ENCODE measurements around the gene CREBBP. TPM values are rescaled to one million over a fixed set of nuclear protein-coding genes. Genes with fewer than 3 reads are reported as not detected.

The CREBBP gene
- polyA plus RNA-seq, 1 of the 3 experiments (the other 2 are of a cell fraction), result 5.7 TPM

DNA sequence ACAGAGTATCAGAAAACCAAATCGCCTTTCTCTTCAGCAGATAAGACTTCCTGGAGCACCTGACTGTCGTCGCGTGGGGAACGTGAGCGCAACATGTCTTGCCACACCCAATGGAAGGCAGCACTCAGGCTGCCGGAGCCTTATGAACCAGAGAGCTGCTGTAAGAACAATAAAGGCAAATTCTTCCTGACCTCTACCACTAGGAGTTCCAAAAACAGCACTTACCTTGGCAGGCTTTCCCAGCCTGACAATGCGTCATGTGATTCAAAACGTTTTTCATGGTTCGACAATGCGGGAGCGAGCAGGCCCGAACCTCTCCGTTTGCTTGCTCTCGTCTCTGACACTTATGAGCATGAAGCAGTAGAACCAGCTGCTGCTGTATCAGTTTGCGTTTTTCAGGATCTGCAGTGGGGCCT is 87.3 kb downstream of the CREBBP start:
- H3K9ac ChIP-seq, result no peak overlapping the region
- no peak for DNase-seq
- H3K9me3 ChIP-seq, result no peaks in the 10 kb centered on the region
- H3K79me2 ChIP-seq (ENCODE audit: insufficient read depth), result peaks cover 86% of the 10 kb centered on the region
- no peak overlapping the region for H3K27ac ChIP-seq (ENCODE audit: low read depth in 2 of 2, low read length in 1 of 2)
- no peak overlapping the region for H3K4me3 ChIP-seq (ENCODE audit: low read depth in 2 of 2, low read length in 1 of 2)
- no peaks in the 10 kb centered on the region for H3K27me3 ChIP-seq (ENCODE audit: insufficient read depth)
- no peak overlapping the region for H3K4me2 ChIP-seq
- CTCF ChIA-PET, result no interaction called here
- POLR2A ChIA-PET, result interaction anchor here (0.7 kb wide), 1 partner anchor 87 kb away, joined by 3 read pairs; the partner anchor contains the start of gene CREBBP
- WGBS (ENCODE audit: low lambda C conversion rate), result 95% methylated on average over 16 of the region's 16 CpGs
- H2AFZ ChIP-seq (ENCODE audit: low read depth), result no peak overlapping the region
- peaks cover 2 to 8% of the 10 kb centered on the region in 2 experiments; a peak in 3 of 4 replicates for H3K4me1 ChIP-seq (ENCODE audit: control insufficient read depth in 1 of 2, insufficient read depth in 2 of 2, low read depth in 1 of 2, low read length in 1 of 2)
- peaks cover 74% of the 10 kb centered on the region for H4K20me1 ChIP-seq (ENCODE audit: insufficient read depth)
- no peaks in the 10 kb centered on the region for H3F3A ChIP-seq (replicated peaks; ENCODE audit: insufficient read depth)
- TF ChIP-seq CHD2 (IDR thresholded peaks at IDR 0.05; ENCODE audit: low read length, partially characterized antibody) (no peak), RCOR1 (IDR thresholded peaks at IDR 0.05; ENCODE audit: low read length) (no peak), YY1 (IDR thresholded peaks at IDR 0.05; ENCODE audit: low read depth) (no peak), SIN3A (IDR thresholded peaks at IDR 0.05; ENCODE audit: borderline replicate concordance, low read depth, low read length) (no peak), FOXM1 (IDR thresholded peaks at IDR 0.05; ENCODE audit: low read depth) (no peak), POLR2AphosphoS5 (IDR thresholded peaks at IDR 0.05; ENCODE audit: low read depth, low read length) (no peak), SMC3 (IDR thresholded peaks at IDR 0.05; ENCODE audit: low read depth, low read length) (no peak), TEAD4 (IDR thresholded peaks at IDR 0.05; ENCODE audit: borderline replicate concordance, insufficient read depth) (no peak), RAD21 (IDR thresholded peaks at IDR 0.05; ENCODE audit: low read length) (no peak), GATA2 (CRISPR knock-in tag; IDR thresholded peaks at IDR 0.05) (no peak)
- TF ChIP-seq, protein P1, sequence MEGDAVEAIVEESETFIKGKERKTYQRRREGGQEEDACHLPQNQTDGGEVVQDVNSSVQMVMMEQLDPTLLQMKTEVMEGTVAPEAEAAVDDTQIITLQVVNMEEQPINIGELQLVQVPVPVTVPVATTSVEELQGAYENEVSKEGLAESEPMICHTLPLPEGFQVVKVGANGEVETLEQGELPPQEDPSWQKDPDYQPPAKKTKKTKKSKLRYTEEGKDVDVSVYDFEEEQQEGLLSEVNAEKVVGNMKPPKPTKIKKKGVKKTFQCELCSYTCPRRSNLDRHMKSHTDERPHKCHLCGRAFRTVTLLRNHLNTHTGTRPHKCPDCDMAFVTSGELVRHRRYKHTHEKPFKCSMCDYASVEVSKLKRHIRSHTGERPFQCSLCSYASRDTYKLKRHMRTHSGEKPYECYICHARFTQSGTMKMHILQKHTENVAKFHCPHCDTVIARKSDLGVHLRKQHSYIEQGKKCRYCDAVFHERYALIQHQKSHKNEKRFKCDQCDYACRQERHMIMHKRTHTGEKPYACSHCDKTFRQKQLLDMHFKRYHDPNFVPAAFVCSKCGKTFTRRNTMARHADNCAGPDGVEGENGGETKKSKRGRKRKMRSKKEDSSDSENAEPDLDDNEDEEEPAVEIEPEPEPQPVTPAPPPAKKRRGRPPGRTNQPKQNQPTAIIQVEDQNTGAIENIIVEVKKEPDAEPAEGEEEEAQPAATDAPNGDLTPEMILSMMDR (IDR thresholded peaks at IDR 0.05), result no peak
- TF ChIP-seq, protein P2, sequence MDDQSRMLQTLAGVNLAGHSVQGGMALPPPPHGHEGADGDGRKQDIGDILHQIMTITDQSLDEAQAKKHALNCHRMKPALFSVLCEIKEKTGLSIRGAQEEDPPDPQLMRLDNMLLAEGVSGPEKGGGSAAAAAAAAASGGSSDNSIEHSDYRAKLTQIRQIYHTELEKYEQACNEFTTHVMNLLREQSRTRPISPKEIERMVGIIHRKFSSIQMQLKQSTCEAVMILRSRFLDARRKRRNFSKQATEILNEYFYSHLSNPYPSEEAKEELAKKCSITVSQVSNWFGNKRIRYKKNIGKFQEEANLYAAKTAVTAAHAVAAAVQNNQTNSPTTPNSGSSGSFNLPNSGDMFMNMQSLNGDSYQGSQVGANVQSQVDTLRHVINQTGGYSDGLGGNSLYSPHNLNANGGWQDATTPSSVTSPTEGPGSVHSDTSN (IDR thresholded peaks at IDR 0.05), result no peak
- TF ChIP-seq, protein P3, sequence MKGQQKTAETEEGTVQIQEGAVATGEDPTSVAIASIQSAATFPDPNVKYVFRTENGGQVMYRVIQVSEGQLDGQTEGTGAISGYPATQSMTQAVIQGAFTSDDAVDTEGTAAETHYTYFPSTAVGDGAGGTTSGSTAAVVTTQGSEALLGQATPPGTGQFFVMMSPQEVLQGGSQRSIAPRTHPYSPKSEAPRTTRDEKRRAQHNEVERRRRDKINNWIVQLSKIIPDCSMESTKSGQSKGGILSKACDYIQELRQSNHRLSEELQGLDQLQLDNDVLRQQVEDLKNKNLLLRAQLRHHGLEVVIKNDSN (IDR thresholded peaks at IDR 0.05; ENCODE audit: borderline replicate concordance, low read depth), result no peak
- TF ChIP-seq, protein P4, sequence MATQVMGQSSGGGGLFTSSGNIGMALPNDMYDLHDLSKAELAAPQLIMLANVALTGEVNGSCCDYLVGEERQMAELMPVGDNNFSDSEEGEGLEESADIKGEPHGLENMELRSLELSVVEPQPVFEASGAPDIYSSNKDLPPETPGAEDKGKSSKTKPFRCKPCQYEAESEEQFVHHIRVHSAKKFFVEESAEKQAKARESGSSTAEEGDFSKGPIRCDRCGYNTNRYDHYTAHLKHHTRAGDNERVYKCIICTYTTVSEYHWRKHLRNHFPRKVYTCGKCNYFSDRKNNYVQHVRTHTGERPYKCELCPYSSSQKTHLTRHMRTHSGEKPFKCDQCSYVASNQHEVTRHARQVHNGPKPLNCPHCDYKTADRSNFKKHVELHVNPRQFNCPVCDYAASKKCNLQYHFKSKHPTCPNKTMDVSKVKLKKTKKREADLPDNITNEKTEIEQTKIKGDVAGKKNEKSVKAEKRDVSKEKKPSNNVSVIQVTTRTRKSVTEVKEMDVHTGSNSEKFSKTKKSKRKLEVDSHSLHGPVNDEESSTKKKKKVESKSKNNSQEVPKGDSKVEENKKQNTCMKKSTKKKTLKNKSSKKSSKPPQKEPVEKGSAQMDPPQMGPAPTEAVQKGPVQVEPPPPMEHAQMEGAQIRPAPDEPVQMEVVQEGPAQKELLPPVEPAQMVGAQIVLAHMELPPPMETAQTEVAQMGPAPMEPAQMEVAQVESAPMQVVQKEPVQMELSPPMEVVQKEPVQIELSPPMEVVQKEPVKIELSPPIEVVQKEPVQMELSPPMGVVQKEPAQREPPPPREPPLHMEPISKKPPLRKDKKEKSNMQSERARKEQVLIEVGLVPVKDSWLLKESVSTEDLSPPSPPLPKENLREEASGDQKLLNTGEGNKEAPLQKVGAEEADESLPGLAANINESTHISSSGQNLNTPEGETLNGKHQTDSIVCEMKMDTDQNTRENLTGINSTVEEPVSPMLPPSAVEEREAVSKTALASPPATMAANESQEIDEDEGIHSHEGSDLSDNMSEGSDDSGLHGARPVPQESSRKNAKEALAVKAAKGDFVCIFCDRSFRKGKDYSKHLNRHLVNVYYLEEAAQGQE (IDR thresholded peaks at IDR 0.05; ENCODE audit: low read depth, low read length), result no peak
- TF ChIP-seq, protein P5, sequence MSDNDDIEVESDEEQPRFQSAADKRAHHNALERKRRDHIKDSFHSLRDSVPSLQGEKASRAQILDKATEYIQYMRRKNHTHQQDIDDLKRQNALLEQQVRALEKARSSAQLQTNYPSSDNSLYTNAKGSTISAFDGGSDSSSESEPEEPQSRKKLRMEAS (IDR thresholded peaks at IDR 0.05; ENCODE audit: low read depth), result no peak
- no peaks in the 10 kb centered on the region for H3K9me2 ChIP-seq
- peaks cover 20 to 42% of the 10 kb centered on the region in 2 experiments for H3K36me3 ChIP-seq (replicated peaks in 1 of 2; ENCODE audit: control insufficient read depth in 1 of 2, insufficient read depth in 2 of 2, low read length in 1 of 2)
